GM10266 (cell line): ENCODE data around the gene MEGF11.

Source experiments
- DNase-seq: peaks from one replicate; pipeline ENCODE4 v3.0.0; 2012; ENCODE audit errors: extremely low spot score
- CTCF ChIP-seq: IDR thresholded peaks from 2 replicates; pipeline ENCODE4 v1.5.1; 2012; ENCODE audit warnings: mild to moderate bottlenecking, low read depth; ENCODE audit not compliant: control insufficient read depth, insufficient read depth; ENCODE audit errors: missing control alignments

The MEGF11 gene

GRCh38 chr15:65862682-65863081 is 390.9 kb downstream of the MEGF11 start:
- DNase-seq, result peak; percentile 60
- peak; percentile 45 for TF ChIP-seq CTCF

- DNase-seq, result no peak
These were observed 395.7 kb downstream of the MEGF11 start for GRCh38 chr15:65857718-65858402.

GRCh38 chr15:65856821-65857455 is 396.6 kb downstream of the MEGF11 start:
- peak; percentile 76 for TF ChIP-seq CTCF
- DNase-seq, result peak; percentile 42

More at GRCh38 chr15:65857718-65858402, 395.7 kb downstream of the MEGF11 start:
- no peak for TF ChIP-seq CTCF

DNA sequence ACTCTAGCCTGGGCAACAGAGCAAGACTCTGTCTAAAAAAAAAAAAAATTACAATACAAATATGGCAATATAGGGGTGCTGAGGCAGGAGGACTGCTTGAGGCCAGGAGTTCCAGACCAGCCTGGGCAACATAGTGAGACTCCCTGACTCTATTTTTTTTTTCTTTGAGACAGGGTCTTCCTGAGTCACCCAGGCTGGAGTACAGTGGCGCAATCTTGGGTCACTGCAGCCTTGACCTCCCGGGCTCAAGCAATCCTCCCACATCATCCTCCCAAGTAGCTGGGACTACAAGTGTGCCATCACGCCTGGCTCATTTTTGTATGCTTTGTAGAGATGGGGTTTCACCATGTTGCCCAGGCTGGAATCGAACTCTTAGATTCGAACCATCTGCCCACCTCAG is 401.6 kb downstream of the MEGF11 start:
- DNase-seq, result no peak
- TF ChIP-seq CTCF, result no peak

DNA sequence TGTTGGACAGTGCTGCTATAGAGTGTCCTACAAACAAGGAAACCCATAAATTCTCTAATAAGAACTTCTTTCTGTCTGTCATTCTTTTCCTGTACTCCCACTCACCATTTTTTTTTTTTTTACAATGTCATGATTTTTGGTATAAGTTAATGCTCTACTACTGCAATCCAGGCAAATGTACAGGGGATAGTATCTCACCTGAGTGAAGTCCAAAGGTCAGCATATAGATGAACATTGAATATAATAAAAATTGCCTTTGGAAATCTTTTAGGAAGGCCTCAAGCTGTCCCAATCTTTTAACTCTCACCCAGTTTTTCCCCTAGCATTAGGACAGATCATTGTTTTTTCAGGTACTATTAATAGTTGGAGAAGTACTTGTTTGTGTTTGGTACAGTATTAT is 405.6 kb downstream of the MEGF11 start:
- no peak for TF ChIP-seq CTCF
- no peak for DNase-seq

DNA sequence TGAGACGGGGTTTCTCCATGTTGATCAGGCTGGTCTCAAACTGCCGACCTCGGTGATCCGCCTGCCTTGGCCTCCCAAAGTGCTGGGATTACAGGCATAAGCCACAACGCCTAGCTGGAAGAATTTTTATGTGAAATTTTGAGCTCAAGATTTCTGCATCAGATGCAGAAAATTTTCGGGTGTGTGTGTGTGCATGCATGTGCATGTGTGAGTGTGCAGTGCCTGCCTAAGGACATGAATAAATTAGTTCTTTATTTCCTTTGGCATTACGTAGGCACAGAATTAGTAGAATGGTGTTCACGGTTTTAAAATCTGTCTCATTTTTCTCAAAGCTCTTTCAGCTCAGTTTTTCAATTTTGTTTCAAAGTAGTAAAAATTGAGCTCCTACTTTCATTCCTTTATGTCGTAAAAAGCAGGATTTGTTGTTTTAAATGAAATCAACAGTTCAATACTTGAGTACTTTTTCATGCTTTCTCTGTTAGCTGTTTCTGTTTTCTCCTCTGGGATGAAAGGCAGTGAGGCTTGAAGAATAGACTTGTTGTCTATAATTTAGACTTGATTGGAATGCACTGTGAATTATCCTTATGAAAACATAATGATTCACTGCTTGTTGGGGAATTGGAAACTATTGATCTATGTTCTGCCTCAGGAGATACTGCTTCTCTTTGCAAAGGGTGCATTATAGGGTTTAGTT is 407.6 kb downstream of the MEGF11 start:
- no peak for TF ChIP-seq CTCF
- no peak for DNase-seq
